ENCODE results near the gene RIMKLB.

The RIMKLB gene

GRCh38 chr12:8697476-8698131 is at the start of gene RIMKLB:
RIMKLB (plus strand) TSS chr12:8697991; CDS start chr12:8713867, 15,876 bp downstream.
- peak; percentile 38 to 67 (median 53) for DNase-seq

- DNase-seq = peak in 2 of 4 experiments; percentile 10 to 55
Observed at GRCh38 chr12:8648576-8649205, 49.1 kb upstream of the RIMKLB start.

GRCh38 chr12:8655421-8655820 is 42.4 kb upstream of the RIMKLB start:
- DNase-seq = no peak

- DNase-seq = no peak
Observed at GRCh38 chr12:8658346-8658745, 39.4 kb upstream of the RIMKLB start.

- no peak for DNase-seq
Observed at GRCh38 chr12:8661016-8661415, 36.8 kb upstream of the RIMKLB start.

- no peak for DNase-seq
Observed at GRCh38 chr12:8661751-8662150, 36.0 kb upstream of the RIMKLB start.

GRCh38 chr12:8662593-8662992 is 35.2 kb upstream of the RIMKLB start, which contains the start of gene MFAP5:
MFAP5 (minus strand) TSS chr12:8662826; CDS start chr12:8662104, 722 bp downstream.
- no peak for DNase-seq

GRCh38 chr12:8664228-8664913 is 33.4 kb upstream of the RIMKLB start:
- DNase-seq = no peak

- no peak for DNase-seq
Observed at GRCh38 chr12:8665759-8666158, 32.0 kb upstream of the RIMKLB start.

- no peak for DNase-seq
Observed at GRCh38 chr12:8667270-8667669, 30.5 kb upstream of the RIMKLB start.

GRCh38 chr12:8668441-8668840 is 29.4 kb upstream of the RIMKLB start:
- DNase-seq = no peak

- no peak for DNase-seq
Observed at GRCh38 chr12:8672381-8672780, 25.4 kb upstream of the RIMKLB start.

- DNase-seq = no peak
Observed at GRCh38 chr12:8675591-8676036, 22.2 kb upstream of the RIMKLB start.

- DNase-seq = no peak
Observed at GRCh38 chr12:8676651-8677050, 21.1 kb upstream of the RIMKLB start.

- no peak for DNase-seq
Observed at GRCh38 chr12:8677362-8677761, 20.4 kb upstream of the RIMKLB start.

- no peak for DNase-seq
Observed at GRCh38 chr12:8678661-8679111, 19.1 kb upstream of the RIMKLB start.

- DNase-seq = no peak
Observed at GRCh38 chr12:8680533-8680932, 17.3 kb upstream of the RIMKLB start.

- DNase-seq = no peak
Observed at GRCh38 chr12:8681129-8681884, 16.5 kb upstream of the RIMKLB start.

- no peak for DNase-seq
Observed at GRCh38 chr12:8685051-8685450, 12.7 kb upstream of the RIMKLB start.

GRCh38 chr12:8687846-8688601 is 9.8 kb upstream of the RIMKLB start:
- DNase-seq = no peak

- DNase-seq = no peak
Observed at GRCh38 chr12:8689681-8690080, 8.1 kb upstream of the RIMKLB start.

GRCh38 chr12:8692573-8692972 is 5.2 kb upstream of the RIMKLB start:
- no peak for DNase-seq
